GM12878 (cell line): Measurements from ENCODE around the gene HMBS. TPM values are rescaled to one million over a fixed set of nuclear protein-coding genes. Genes with fewer than 3 reads are reported as not detected.
A peak's percentile ranks its signal among the peaks of the same experiment; 100 is the strongest.

Experiments
- ATAC-seq: fragments of 200-7000 bp; cut with Tn5 transposase; 3 replicates; pipeline ENCODE4 v1.9.1; 2020; ENCODE audit warnings: mild to moderate bottlenecking, moderate library complexity
- BruUV-seq: library from RNA; stranded (reverse); fragments of 400-500 nt; replicated peaks from 2 replicates; lab custom pipeline; 2021; lab: Mats Ljungman, UMichigan
- CTCF ChIA-PET: fragments of 300-600 bp; sonication (Branson Sonifier 250); formaldehyde crosslinking; extraction: SDS; loops from one replicate; lab custom pipeline; 2021; ENCODE audit warnings: inconsistent platforms; lab: Yijun Ruan, JAX
- POLR2A ChIA-PET: fragments of 350-600 bp; formaldehyde crosslinking; extraction: SDS; loops from one replicate; lab custom pipeline; 2021; ENCODE audit warnings: inconsistent platforms; lab: Charles Lee
- RAD21 ChIA-PET: fragments of 300-600 bp; sonication (Branson Sonifier 250); formaldehyde crosslinking; loops from one replicate; lab custom pipeline; 2023; ENCODE audit warnings: antibody characterized with exemption; ENCODE audit not compliant: unreplicated experiment; lab: Charles Lee
- SMC1A ChIA-PET: fragments of 300-600 bp; sonication (Branson Sonifier 250); formaldehyde crosslinking; loops from one replicate; lab custom pipeline; 2023; ENCODE audit not compliant: unreplicated experiment, uncharacterized antibody; lab: Charles Lee
- DNase-seq: peaks from one replicate; pipeline ENCODE4 v3.0.0-alpha.2; 2011; ENCODE audit warnings: low read depth, low spot score
- FAIRE-seq: peaks from 3 replicates; lab custom pipeline; 2011; peaks lifted over from hg19 to GRCh38; lab: Jason Lieb, UNC
- H2AFZ ChIP-seq: 2 replicates; pipeline ENCODE4 v1.6.0; 2011; ENCODE audit warnings: low read depth, low read length, control low read depth; ENCODE audit not compliant: control insufficient read depth
- H3K27ac ChIP-seq: 2 replicates; pipeline ENCODE4 v1.5.1; 2011; ENCODE audit warnings: control low read depth; ENCODE audit not compliant: control insufficient read depth, insufficient read depth
- H3K27me3 ChIP-seq, 2 experiments: replicated peaks in 1 of 2; 2 replicates each; pipeline versions ENCODE4 v1.6.0 to v1.6.1; 2011; ENCODE audit warnings: low read length in 1 of 2; ENCODE audit not compliant: control insufficient read depth in 2 of 2, insufficient read depth in 2 of 2
- H3K36me3 ChIP-seq, 2 experiments: 2 replicates each; pipeline ENCODE4 v1.5.1; 2011; ENCODE audit warnings: low read length in 1 of 2; ENCODE audit not compliant: control insufficient read depth in 2 of 2, insufficient read depth in 2 of 2
- H3K4me1 ChIP-seq: 2 replicates; pipeline ENCODE4 v1.6.1; 2011; ENCODE audit warnings: mild to moderate bottlenecking, low read length, moderate library complexity, mixed read lengths; ENCODE audit not compliant: control insufficient read depth, insufficient read depth
- H3K4me2 ChIP-seq: 2 replicates; pipeline ENCODE4 v1.6.0; 2011; ENCODE audit warnings: control low read depth; ENCODE audit not compliant: control insufficient read depth, insufficient read depth
- H3K4me3 ChIP-seq: fragments of 200-600 bp; sonication (generic); 2 replicates; pipeline ENCODE4 v1.5.1; 2016
- H3K79me2 ChIP-seq: 2 replicates; pipeline ENCODE4 v1.6.0; 2011; ENCODE audit warnings: low read length; ENCODE audit not compliant: control insufficient read depth, insufficient read depth
- H3K9ac ChIP-seq: 2 replicates; pipeline ENCODE4 v1.8.0; 2011; ENCODE audit warnings: low read length, control low read depth, mixed read lengths; ENCODE audit not compliant: control insufficient read depth, insufficient read depth
- H3K9me3 ChIP-seq: replicated peaks from 3 replicates; pipeline ENCODE4 v1.5.1; 2011; ENCODE audit warnings: mild to moderate bottlenecking, low read length; ENCODE audit not compliant: control insufficient read depth, insufficient read depth
- H4K20me1 ChIP-seq: 2 replicates; pipeline ENCODE4 v1.6.0; 2011; ENCODE audit not compliant: control insufficient read depth, insufficient read depth
- CREM ChIP-seq: IDR thresholded peaks from 2 replicates; pipeline ENCODE4 v1.6.1; 2014; ENCODE audit warnings: antibody characterized with exemption, low read depth
- FOXM1 ChIP-seq: IDR thresholded peaks from 2 replicates; pipeline ENCODE4 v1.6.1; 2012; ENCODE audit warnings: low read depth, mild to moderate bottlenecking, inconsistent platforms, low read length, moderate library complexity
- MTA2 ChIP-seq: fragments of 450-650 bp; IDR thresholded peaks from 2 replicates; pipeline ENCODE4 v1.6.1; 2016; ENCODE audit warnings: low read depth, mild to moderate bottlenecking, moderate library complexity
- MTA3 ChIP-seq: IDR thresholded peaks from 2 replicates; pipeline ENCODE4 v1.6.1; 2012; ENCODE audit warnings: low read length, inconsistent platforms, borderline replicate concordance
- NFIC ChIP-seq: IDR thresholded peaks from 2 replicates; pipeline ENCODE4 v1.6.1; 2012; ENCODE audit warnings: low read depth, mild to moderate bottlenecking, inconsistent platforms, low read length, moderate library complexity
- POLR2A ChIP-seq: IDR thresholded peaks from 2 replicates; pipeline ENCODE4 v1.6.1; 2011; ENCODE audit warnings: low read depth, mild to moderate bottlenecking, low read length
- PRDM15 ChIP-seq: fragments of 450-650 bp; formaldehyde crosslinking; IDR thresholded peaks from 2 replicates; pipeline ENCODE4 v1.4.0; 2020; ENCODE audit warnings: mild to moderate bottlenecking, moderate library complexity
- SIN3A ChIP-seq: IDR thresholded peaks from 2 replicates; pipeline ENCODE4 v1.6.1; 2012; ENCODE audit warnings: low read depth, low read length, improper control_type of control experiment
- WGBS: methylation state at CpG from one replicate; pipeline ENCODE4 v1.1.6; 2016; ENCODE audit warnings: low lambda C conversion rate; ENCODE audit not compliant: insufficient replicate concordance, insufficient coverage; ENCODE audit errors: missing lambda C conversion rate; 5-methylcytosine and 5-hydroxymethylcytosine counted together
- in situ Hi-C: fragments of 300-500 bp; cut with MboI; formaldehyde crosslinking; loops from 9 replicates; pipeline ENCODE4 v1.14.3; 2018; ENCODE audit warnings: mixed read lengths
- intact Hi-C: fragments of 100-400 bp; cut with micrococcal nuclease; formaldehyde crosslinking; loops from one replicate; pipeline ENCODE4 v1.14.2; 2022; ENCODE audit not compliant: unreplicated experiment
- polyA plus RNA-seq, 11 experiments: library from polyadenylated mRNA; depleted of rRNA in 4 of 11; unstranded in 6 of 11; stranded (reverse) in 5 of 11; fragments of >200 nt; fragmentation: Nextera tagmentation in 4 of 11; fragmentation: Illumina TruSeq in 1 of 11; extraction: Ambion mirVana in 4 of 11; extraction: Trizol in 1 of 11; gene quantifications; 1 replicate in 1 of 11; 2 replicates in 10 of 11; pipeline versions ENCODE4 v1.2.1 to v1.2.3, GENCODE V29; 2011 to 2016; ENCODE audit warnings: inconsistent platforms in 2 of 11, missing spikeins in 2 of 11, low read depth in 1 of 11
- total RNA-seq, 4 experiments: library from RNA; depleted of rRNA in 3 of 4; stranded (reverse); fragments of >200 nt in 3 of 4; fragmentation: Illumina TruSeq in 1 of 4; extraction: Trizol in 1 of 4; gene quantifications; 2 replicates each; pipeline versions ENCODE4 v1.2.1 to v1.2.3, GENCODE V29; 2013 to 2021

The HMBS gene
- total and polyA plus RNA-seq, 10 of the 15 experiments (the other 5 are each of a cell fraction or from before 2014, with no cell fraction given): 17.7 to 96.7 (median 49.7) TPM

GRCh38 chr11:119041821-119042514, 42.7 kb upstream of the HMBS start:
- Histone ChIP-seq H3K4me1 (no peaks in the 10 kb centered on the region), H3K27ac (no peak overlapping the region), H3K9ac (no peak overlapping the region), H2AFZ (no peak overlapping the region), H3K36me3 (peaks cover 11 to 15% of the 10 kb centered on the region in 2 experiments), H3K79me2 (no peaks in the 10 kb centered on the region), H3K27me3 (no peaks in the 10 kb centered on the region), H4K20me1 (no peaks in the 10 kb centered on the region), H3K4me2 (no peak overlapping the region), H3K4me3 (no peak overlapping the region), H3K9me3 (no peaks in the 10 kb centered on the region)
- DNase-seq (no peak), FAIRE-seq (no peak), ATAC-seq (peak; percentile 24; the same call in 2 of the 3 replicates)
- no TSS peak for BruUV-seq
- 88% methylated on average over 4 of the region's 4 CpGs for WGBS
- POLR2A ChIA-PET: interaction anchor here (0.6 to 1.8 kb wide), 4 partner anchors 9 to 345 kb away, joined by 3 to 5 read pairs (median 3); no protein-coding TSS in a partner anchor
- intact Hi-C loops (no loop called here), in situ Hi-C loops (no loop called here)
- RAD21 ChIA-PET: interaction anchor here (1.2 kb wide), 1 partner anchor 9 kb away, joined by 3 read pairs; no protein-coding TSS in a partner anchor
- CTCF ChIA-PET: interaction anchor here (1.0 kb wide), 2 partner anchors 13 to 296 kb away, joined by 4 to 7 read pairs; no protein-coding TSS in a partner anchor
- TF ChIP-seq SIN3A (no peak), FOXM1 (no peak), MTA2 (no peak), NFIC (no peak)
- SMC1A ChIA-PET: interaction anchor here (0.7 kb wide), 1 partner anchor 65 kb away, joined by 3 read pairs; no protein-coding TSS in a partner anchor

- TF ChIP-seq PRDM15: no peak
- TF ChIP-seq POLR2A: 0 out of 2 replicates have a peak, but pooled peaks have one; percentile 4
- TF ChIP-seq MTA3: no peak
- no peak for TF ChIP-seq CREM
- Histone ChIP-seq H3K4me1 (peaks cover 5% of the 10 kb centered on the region; the same call in 1 of the 2 replicates), H3K27me3 (no peaks in the 10 kb centered on the region), H2AFZ (no peak overlapping the region), H3K4me3 (no peak overlapping the region), H3K4me2 (no peak overlapping the region), H3K79me2 (no peaks in the 10 kb centered on the region), H3K27ac (no peak overlapping the region), H3K36me3 (peaks cover 17 to 22% of the 10 kb centered on the region in 2 experiments), H3K9ac (no peak overlapping the region), H4K20me1 (no peaks in the 10 kb centered on the region), H3K9me3 (no peaks in the 10 kb centered on the region)
- WGBS: 85% methylated on average over 9 of the region's 9 CpGs
- intact Hi-C loops: no loop called here
- POLR2A ChIA-PET: interaction anchor here (0.6 to 1.8 kb wide), 4 partner anchors 8 to 116 kb away, joined by 3 to 5 read pairs (median 4); partner anchors contain the start of gene VPS11
- no peak for DNase-seq
- no TSS peak for BruUV-seq
- in situ Hi-C loops: no loop called here
- no peak for ATAC-seq
- peak; percentile 31 for FAIRE-seq
- SMC1A ChIA-PET: interaction anchor here (0.7 to 1.7 kb wide), 3 partner anchors 9 to 64 kb away, joined by 3 to 4 read pairs (median 3); no protein-coding TSS in a partner anchor
- CTCF ChIA-PET: no interaction called here
- RAD21 ChIA-PET: interaction anchor here (1.2 kb wide), 1 partner anchor 8 kb away, joined by 3 read pairs; no protein-coding TSS in a partner anchor
Observed at GRCh38 chr11:119042927-119043326, 41.8 kb upstream of the HMBS start.
